ENCODE results near the gene CYGB. TPM values are rescaled to one million over a fixed set of nuclear protein-coding genes. Genes with fewer than 3 reads are reported as not detected.

Gene CYGB
- total and polyA plus RNA-seq, 9 of the 15 experiments (the other 6 are each of a cell fraction or from before 2014, with no cell fraction given), result 0.08 to 0.95 (median 0.18) TPM; not detected in 5

DNA sequence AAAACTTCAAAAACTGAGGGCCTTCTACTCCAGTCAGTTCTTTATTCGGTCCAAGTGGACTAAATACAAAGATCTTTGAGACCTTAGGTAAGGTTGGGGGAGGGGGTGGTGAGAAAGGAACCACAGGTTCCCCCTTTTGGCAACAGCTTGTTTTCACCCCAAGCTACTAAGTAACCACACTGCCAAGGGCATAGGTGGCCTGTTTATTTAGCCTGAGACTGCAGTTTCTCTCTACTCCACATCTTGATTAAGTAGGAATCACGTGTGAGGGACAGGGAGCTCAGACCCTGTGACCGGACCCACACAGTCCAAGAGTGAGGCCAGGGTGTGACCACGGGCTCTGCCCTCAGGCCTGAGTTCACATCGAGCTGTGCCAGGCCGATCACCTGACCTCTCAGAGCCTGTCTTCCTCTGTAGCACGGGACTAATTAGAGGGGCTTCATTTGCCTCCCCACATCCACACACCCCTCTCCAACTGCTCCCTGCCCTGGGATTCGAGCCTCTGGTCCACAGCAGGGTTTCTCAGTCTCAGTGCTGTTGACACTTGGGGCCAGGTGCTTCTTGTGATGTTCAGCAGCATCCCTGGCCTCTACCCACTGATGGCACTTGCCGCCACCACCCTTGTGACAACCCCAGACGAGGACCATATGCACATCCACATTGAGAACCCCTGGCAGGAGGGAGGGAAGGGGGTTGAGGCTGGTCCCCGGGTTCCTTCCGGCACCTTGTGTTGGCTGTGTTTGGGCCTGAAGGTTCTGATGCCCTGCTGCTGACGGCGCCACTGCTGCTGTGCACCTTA, 30.3 kb upstream of the CYGB start (continued):
- TF ChIP-seq, protein P1, sequence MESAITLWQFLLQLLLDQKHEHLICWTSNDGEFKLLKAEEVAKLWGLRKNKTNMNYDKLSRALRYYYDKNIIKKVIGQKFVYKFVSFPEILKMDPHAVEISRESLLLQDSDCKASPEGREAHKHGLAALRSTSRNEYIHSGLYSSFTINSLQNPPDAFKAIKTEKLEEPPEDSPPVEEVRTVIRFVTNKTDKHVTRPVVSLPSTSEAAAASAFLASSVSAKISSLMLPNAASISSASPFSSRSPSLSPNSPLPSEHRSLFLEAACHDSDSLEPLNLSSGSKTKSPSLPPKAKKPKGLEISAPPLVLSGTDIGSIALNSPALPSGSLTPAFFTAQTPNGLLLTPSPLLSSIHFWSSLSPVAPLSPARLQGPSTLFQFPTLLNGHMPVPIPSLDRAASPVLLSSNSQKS (CRISPR knock-in tag; IDR thresholded peaks at IDR 0.05), result no peak
- TF ChIP-seq MBD2 (IDR thresholded peaks at IDR 0.05; ENCODE audit: borderline replicate concordance, low read depth), result no peak
- no peak for TF ChIP-seq PREB (CRISPR knock-in tag; IDR thresholded peaks at IDR 0.05)
- TF ChIP-seq ETS2 (tag; IDR thresholded peaks at IDR 0.05; ENCODE audit: borderline replicate concordance, poor library complexity, severe bottlenecking), result no peak
- TF ChIP-seq MLX (CRISPR knock-in tag; conservative IDR thresholded peaks at IDR 0.05), result no peak
- no peak for TF ChIP-seq NCOA6 (IDR thresholded peaks at IDR 0.05)
- no peak for TF ChIP-seq ZBTB49 (CRISPR knock-in tag; IDR thresholded peaks at IDR 0.05; ENCODE audit: borderline replicate concordance)
- no peak for TF ChIP-seq PBX2 (CRISPR knock-in tag; IDR thresholded peaks at IDR 0.05; ENCODE audit: low read depth)
- TF ChIP-seq PBX2 (tag; conservative IDR thresholded peaks at IDR 0.05; ENCODE audit: low read depth), result no peak
- no peak for TF ChIP-seq MBD1 (CRISPR knock-in tag; IDR thresholded peaks at IDR 0.05)
- no peak for TF ChIP-seq ATF6 (CRISPR knock-in tag; IDR thresholded peaks at IDR 0.05)
- TF ChIP-seq FOXK1 (CRISPR knock-in tag; IDR thresholded peaks at IDR 0.05; ENCODE audit: borderline replicate concordance), result peak; percentile 35; the same call in 1 of the 2 replicates
- no peak for TF ChIP-seq EHMT2 (IDR thresholded peaks at IDR 0.05)

All from K562 (cell line).